Measurements from ENCODE around the gene FHAD1. TPM values are rescaled to one million over a fixed set of nuclear protein-coding genes. Genes with fewer than 3 reads are reported as not detected.

The FHAD1 gene
- total RNA-seq, 1 experiment from 2014 or later: not detected

- POLR2A ChIA-PET: interaction anchor here (0.7 kb wide), 1 partner anchor 16 kb away, joined by 3 read pairs; no protein-coding TSS in a partner anchor
- no peak overlapping the region for H3K4me3 Mint-ChIP-seq (ENCODE audit: unreplicated experiment)
- intact Hi-C loops (cut with micrococcal nuclease): no loop called here
- no peaks in the 10 kb centered on the region for H3K9me3 Mint-ChIP-seq (ENCODE audit: unreplicated experiment)
- H3K36me3 Mint-ChIP-seq (ENCODE audit: insufficient read depth, unreplicated experiment): no peaks in the 10 kb centered on the region
- peaks cover 4% of the 10 kb centered on the region for H3K4me1 Mint-ChIP-seq (ENCODE audit: insufficient read depth, unreplicated experiment)
- DNase-seq (ENCODE audit: unreplicated experiment): no peak
- no peak for TF ChIP-seq CTCF (IDR thresholded peaks at IDR 0.05; ENCODE audit: unreplicated experiment)
- no peaks in the 10 kb centered on the region for H3K27me3 Mint-ChIP-seq (ENCODE audit: insufficient read depth, unreplicated experiment)
- no TSS peak for BruUV-seq (replicated peaks)
- no peak overlapping the region for H3K27ac Mint-ChIP-seq (ENCODE audit: low read depth, unreplicated experiment)
- CTCF ChIA-PET: no interaction called here
Observed at GRCh38 chr1:15264769-15265168, 17.7 kb downstream of the FHAD1 start.

GRCh38 chr1:15271196-15271595 is 24.2 kb downstream of the FHAD1 start:
- no peak overlapping the region for H3K4me3 Mint-ChIP-seq (ENCODE audit: unreplicated experiment)
- CTCF ChIA-PET: interaction anchor here (0.9 to 6.0 kb wide), 8 partner anchors 10 to 142 kb away, joined by 3 to 67 read pairs (median 6); partner anchors contain the start of gene TMEM51
- intact Hi-C loops (cut with micrococcal nuclease): loop anchor here (5.0 kb wide), 1 partner anchor 161 kb away; no protein-coding TSS in a partner anchor
- no peaks in the 10 kb centered on the region for H3K9me3 Mint-ChIP-seq (ENCODE audit: unreplicated experiment)
- POLR2A ChIA-PET: interaction anchor here (0.7 to 3.7 kb wide), 5 partner anchors 9 to 177 kb away, joined by 3 to 20 read pairs (median 3); partner anchors contain the start of gene TMEM51
- H3K4me1 Mint-ChIP-seq (ENCODE audit: insufficient read depth, unreplicated experiment): peaks cover 7% of the 10 kb centered on the region
- DNase-seq (ENCODE audit: unreplicated experiment): no peak
- peaks cover 12% of the 10 kb centered on the region for H3K27me3 Mint-ChIP-seq (ENCODE audit: insufficient read depth, unreplicated experiment)
- H3K27ac Mint-ChIP-seq (ENCODE audit: low read depth, unreplicated experiment): no peak overlapping the region
- no peak for TF ChIP-seq CTCF (IDR thresholded peaks at IDR 0.05; ENCODE audit: unreplicated experiment)
- BruUV-seq (replicated peaks): no TSS peak
- no peaks in the 10 kb centered on the region for H3K36me3 Mint-ChIP-seq (ENCODE audit: insufficient read depth, unreplicated experiment)

GRCh38 chr1:15272009-15272781 is 25.2 kb downstream of the FHAD1 start:
- ChIA-PET CTCF (interaction anchor here (0.6 to 6.0 kb wide), 28 partner anchors 11 to 1716 kb away, joined by 3 to 67 read pairs (median 4); partner anchors contain the start of gene TMEM51), POLR2A (interaction anchor here (1.2 to 3.7 kb wide), 4 partner anchors 10 to 119 kb away, joined by 3 to 20 read pairs (median 4); partner anchors contain the start of gene TMEM51)
- no TSS peak for BruUV-seq (replicated peaks)
- no peak overlapping the region for H3K4me3 Mint-ChIP-seq (ENCODE audit: unreplicated experiment)
- peaks cover 7% of the 10 kb centered on the region for H3K4me1 Mint-ChIP-seq (ENCODE audit: insufficient read depth, unreplicated experiment)
- no peaks in the 10 kb centered on the region for H3K9me3 Mint-ChIP-seq (ENCODE audit: unreplicated experiment)
- peak; percentile 89 for DNase-seq (ENCODE audit: unreplicated experiment)
- H3K36me3 Mint-ChIP-seq (ENCODE audit: insufficient read depth, unreplicated experiment): no peaks in the 10 kb centered on the region
- intact Hi-C loops (cut with micrococcal nuclease): loop anchor here (1.0 to 5.0 kb wide), 4 partner anchors 32 to 160 kb away; no protein-coding TSS in a partner anchor
- peak; percentile 75 for TF ChIP-seq CTCF (IDR thresholded peaks at IDR 0.05; ENCODE audit: unreplicated experiment)
- no peak overlapping the region for H3K27ac Mint-ChIP-seq (ENCODE audit: low read depth, unreplicated experiment)
- H3K27me3 Mint-ChIP-seq (ENCODE audit: insufficient read depth, unreplicated experiment): peaks cover 12% of the 10 kb centered on the region

GRCh38 chr1:15272782-15273127 is 25.7 kb downstream of the FHAD1 start:
- CTCF ChIA-PET: interaction anchor here (0.5 to 6.0 kb wide), 18 partner anchors 10 to 1717 kb away, joined by 3 to 67 read pairs (median 4); partner anchors contain the start of gene TMEM51
- TF ChIP-seq CTCF (IDR thresholded peaks at IDR 0.05; ENCODE audit: unreplicated experiment): no peak
- no peak overlapping the region for H3K27ac Mint-ChIP-seq (ENCODE audit: low read depth, unreplicated experiment)
- H3K4me3 Mint-ChIP-seq (ENCODE audit: unreplicated experiment): no peak overlapping the region
- no peaks in the 10 kb centered on the region for H3K36me3 Mint-ChIP-seq (ENCODE audit: insufficient read depth, unreplicated experiment)
- peaks cover 7% of the 10 kb centered on the region for H3K4me1 Mint-ChIP-seq (ENCODE audit: insufficient read depth, unreplicated experiment)
- POLR2A ChIA-PET: interaction anchor here (1.3 to 3.7 kb wide), 2 partner anchors 10 to 120 kb away, joined by 4 to 20 read pairs; partner anchors contain the start of gene TMEM51
- peaks cover 12% of the 10 kb centered on the region for H3K27me3 Mint-ChIP-seq (ENCODE audit: insufficient read depth, unreplicated experiment)
- H3K9me3 Mint-ChIP-seq (ENCODE audit: unreplicated experiment): no peaks in the 10 kb centered on the region
- no peak for DNase-seq (ENCODE audit: unreplicated experiment)
- BruUV-seq (replicated peaks): no TSS peak
- intact Hi-C loops (cut with micrococcal nuclease): loop anchor here (1.0 to 5.0 kb wide), 4 partner anchors 32 to 160 kb away; no protein-coding TSS in a partner anchor

All from MCF 10A (cell line).